GM19372 (cell line): ENCODE data around the gene EHD2.

Source experiments
- ATAC-seq: cut with Tn5 transposase; IDR thresholded peaks from one replicate; pipeline ENCODE4 v1.9.1; 2021; ENCODE audit warnings: mild to moderate bottlenecking, low read depth, moderate library complexity; ENCODE audit not compliant: unreplicated experiment

The EHD2 gene

GRCh38 chr19:47691090-47691489 lies 22.1 kb upstream of the EHD2 start:
- ATAC-seq = no peak

- no peak for ATAC-seq
Measured at GRCh38 chr19:47691782-47692181, 21.4 kb upstream of the EHD2 start.

DNA sequence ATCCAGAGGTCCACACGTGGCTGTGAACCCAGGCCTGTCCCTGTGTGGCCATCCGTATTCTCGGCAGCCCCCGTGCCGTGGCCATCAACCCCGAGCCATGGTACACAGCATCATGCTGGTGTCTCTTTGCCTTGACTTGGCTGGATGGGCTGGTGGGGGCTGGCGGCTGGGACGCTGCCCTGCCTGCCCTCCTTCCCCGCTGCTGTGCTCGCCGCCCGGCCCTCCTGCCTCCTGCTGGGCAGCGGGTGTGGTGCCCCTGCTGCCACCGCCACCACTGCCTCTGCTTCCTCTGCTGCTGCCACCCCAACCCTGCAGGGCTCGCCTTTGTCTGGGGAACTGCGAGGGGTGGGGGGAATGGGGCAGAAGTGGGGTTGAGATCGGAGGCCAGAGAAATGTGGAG lies 19.7 kb upstream of the EHD2 start:
- no peak for ATAC-seq

DNA sequence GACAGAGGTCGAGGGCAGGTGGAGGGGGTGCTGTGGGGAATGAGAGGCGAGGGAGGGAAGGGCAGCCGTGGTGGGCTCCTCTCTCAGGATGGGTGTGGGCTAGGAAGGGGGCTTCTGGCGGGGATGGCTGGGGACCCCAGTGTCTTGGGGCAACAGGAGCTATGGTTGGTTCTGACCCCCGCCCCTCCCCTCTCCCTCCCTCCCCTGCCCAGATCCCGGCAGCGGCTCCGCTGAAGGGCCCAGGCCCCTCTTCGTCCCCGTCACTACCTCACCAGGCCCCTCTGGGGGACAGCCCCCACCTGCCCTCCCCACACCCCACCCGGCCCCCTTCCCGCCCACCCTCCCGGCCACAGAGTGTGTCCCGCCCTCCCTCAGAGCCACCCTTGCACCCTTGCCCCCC lies 19.3 kb upstream of the EHD2 start:
- no peak for ATAC-seq

- no peak for ATAC-seq
Measured at GRCh38 chr19:47694466-47695273, 18.6 kb upstream of the EHD2 start.

GRCh38 chr19:47695533-47696262 lies 17.5 kb upstream of the EHD2 start:
- ATAC-seq = no peak

GRCh38 chr19:47696635-47697034 lies 16.6 kb upstream of the EHD2 start:
- no peak for ATAC-seq

GRCh38 chr19:47697863-47698609 lies 15.2 kb upstream of the EHD2 start:
- no peak for ATAC-seq

DNA sequence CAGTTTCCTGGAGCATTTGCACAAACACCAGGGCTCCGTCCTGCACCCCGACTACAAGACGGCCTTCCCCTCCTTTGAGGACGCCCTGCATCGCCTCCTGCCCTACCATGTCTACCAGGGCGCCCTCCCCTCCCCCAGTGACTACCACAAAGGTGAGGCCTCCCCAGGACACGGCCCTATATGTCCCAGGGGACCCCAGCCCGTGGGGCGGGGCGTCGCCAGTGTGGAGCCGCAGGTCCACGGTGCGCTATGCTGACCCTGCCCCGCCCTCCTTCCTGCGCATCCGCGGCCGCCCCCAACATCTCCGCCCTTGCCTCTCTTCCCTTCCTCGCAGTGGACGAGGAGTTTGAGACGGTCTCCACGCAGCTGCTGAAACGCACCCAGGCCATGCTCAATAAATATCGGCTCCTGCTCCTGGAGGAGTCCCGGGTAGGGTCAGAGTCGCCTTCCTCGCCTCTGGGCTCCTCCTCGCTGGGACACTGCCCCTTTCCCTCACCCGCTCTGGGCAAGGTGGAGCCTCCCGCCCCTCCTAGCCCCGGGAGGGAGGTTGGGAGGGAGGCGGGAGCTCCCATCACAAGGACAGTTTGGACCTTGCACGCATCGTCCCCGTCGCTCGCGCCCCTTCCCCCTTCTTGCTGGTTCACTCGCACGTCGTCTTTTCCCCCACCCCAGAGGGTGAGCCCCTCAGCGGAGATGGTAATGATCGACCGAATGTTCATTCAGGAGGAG lies 14.4 kb upstream of the EHD2 start:
- ATAC-seq = no peak

DNA sequence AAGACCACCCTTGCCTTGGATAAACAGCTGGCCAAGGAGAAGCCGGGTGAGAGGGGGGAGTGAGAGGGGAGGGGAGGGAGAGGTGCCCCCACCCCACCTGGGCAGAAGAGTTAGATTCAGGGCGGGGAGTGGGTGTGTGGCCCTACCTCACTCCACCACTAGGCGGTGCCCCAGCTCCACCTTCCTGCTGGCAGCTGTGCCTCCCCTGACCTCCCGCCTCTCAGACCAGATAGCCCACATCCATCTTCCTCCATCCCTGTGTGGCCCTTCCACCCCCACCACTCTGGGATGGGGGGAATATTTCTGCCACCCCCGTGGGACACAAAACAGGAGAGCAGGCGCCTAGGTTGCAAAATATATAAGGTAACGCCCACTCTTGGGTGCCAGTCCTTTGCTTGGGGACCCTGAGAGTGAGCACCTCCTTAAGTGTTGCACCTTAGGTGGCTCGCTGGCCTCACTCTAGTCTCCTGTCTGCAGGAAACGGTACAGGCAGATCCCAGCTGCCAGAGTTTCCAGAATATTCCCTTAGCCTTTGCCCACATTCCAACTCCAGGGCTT lies 13.8 kb upstream of the EHD2 start:
- no peak for ATAC-seq

DNA sequence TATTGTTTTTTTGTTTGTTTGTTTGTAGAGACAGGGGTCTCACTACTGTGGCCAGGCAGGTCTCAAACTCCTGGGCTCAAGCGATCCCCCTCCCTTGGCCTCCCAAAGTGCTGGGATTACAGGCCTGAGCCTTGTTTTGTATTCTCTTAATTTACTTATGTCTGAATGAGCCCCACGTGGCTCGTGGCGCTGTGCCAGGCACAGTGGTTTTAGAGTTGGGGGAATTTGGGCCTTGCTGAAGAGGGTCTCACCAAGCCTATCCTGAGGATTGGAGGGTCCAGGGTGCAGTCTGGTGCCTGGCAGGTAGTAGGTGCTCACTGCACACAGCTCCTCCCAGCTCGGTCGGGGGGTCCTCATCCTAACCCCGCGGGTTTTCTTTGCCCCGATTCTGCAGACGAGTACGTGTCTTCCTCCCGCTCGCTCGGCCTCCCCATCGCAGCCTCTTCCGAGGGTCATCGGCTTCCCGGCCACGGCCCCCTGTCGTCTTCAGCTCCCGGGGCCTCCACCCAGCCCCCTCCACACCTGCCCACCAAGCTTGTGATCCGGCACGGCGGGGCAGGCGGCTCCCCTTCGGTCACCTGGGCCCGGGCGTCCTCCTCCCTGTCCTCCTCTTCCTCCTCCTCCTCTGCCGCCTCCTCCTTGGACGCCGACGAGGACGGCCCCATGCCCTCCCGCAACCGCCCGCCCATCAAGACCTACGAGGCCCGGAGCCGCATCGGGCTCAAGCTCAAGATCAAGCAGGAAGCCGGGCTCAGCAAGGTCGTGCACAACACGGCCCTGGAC lies 12.1 kb upstream of the EHD2 start:
- no peak for ATAC-seq

- ATAC-seq = no peak
Measured at GRCh38 chr19:47701717-47702552, 11.3 kb upstream of the EHD2 start.

GRCh38 chr19:47702671-47703070 lies 10.6 kb upstream of the EHD2 start:
- ATAC-seq = no peak

DNA sequence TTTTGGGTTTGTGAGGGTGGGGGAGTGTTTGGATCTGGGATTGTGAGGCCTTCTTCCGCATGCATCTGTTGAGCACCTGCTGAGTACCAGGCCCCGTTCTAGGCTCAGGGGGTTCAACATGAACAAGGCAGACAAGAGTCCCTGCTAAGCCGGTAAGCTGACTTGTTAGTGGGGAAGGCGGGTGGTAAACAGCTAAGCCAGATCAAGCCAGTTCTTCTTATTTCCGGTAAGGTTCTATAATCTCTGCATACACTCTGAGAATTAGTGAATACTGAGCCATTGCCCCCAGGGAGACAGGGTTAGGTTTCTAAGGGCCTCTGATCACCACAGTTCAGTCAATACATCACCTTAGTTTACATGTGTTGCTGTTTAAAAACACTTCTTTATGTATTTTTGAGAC lies 9.9 kb upstream of the EHD2 start:
- no peak for ATAC-seq

- ATAC-seq = no peak
Measured at GRCh38 chr19:47704024-47704423, 9.2 kb upstream of the EHD2 start.

DNA sequence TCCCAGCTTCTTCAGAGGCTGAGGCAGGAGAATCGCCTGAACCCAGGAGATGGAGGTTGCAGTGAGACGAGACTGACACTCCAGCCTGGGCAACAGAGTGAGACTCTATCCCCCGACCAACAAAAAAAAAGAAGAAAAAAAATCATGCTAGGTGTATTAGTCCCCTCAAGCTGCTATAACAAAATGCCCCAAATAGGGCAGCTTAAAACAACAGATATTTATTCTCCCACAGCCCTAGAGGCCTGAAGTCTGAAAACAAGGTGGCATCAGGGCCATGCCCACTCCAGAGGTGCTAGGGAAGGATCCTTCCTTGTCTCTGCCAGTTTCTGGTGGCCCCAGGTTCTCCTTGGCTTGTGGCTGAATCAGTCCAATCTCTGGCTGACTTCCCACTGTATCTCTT lies 8.6 kb upstream of the EHD2 start:
- ATAC-seq = no peak

- no peak for ATAC-seq
Measured at GRCh38 chr19:47707135-47707925, 5.9 kb upstream of the EHD2 start.

DNA sequence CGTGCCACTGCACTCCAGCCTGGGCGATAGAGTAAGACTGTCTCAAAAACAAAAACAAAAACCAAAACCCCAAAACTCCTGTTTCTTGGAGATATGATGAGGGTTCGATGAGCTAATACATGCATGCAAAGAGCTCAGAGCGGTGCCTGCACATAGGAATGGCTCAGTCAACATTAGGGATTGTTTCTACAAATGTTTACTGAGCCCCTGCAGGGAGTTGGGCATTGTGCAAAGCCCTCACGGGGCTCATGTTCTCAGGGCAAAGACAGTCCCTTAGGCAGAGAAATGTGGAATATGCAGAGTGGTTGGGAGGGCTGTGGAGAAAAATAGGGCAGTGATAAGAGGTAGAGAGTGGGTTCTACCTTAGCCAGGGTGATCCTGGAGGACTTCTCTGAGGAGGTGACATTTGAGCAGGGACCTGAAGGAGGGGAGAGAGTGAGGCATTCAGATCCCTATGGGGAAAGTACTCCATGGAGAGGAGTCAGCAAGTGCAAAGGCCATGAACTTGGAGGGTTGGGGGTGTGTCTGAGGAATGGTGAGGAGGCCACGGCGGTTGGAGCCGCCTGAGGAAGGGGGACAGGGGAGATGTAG lies 1.5 kb upstream of the EHD2 start:
- ATAC-seq = no peak
